HG02885 (cell line): Measurements from ENCODE around the gene ITPR3.
"Not testable (repeated sequence)": the region's sequence is repeated elsewhere in the genome, so short reads cannot be mapped to it uniquely, and the experiment has no call there.

Experiments
- ATAC-seq: cut with Tn5 transposase; IDR thresholded peaks from one replicate; pipeline ENCODE4 v1.9.1; 2021; ENCODE audit warnings: mild to moderate bottlenecking; ENCODE audit not compliant: unreplicated experiment, poor library complexity

The ITPR3 gene

GRCh38 chr6:33590531-33591198 is 30.5 kb upstream of the ITPR3 start:
- ATAC-seq: no peak

DNA sequence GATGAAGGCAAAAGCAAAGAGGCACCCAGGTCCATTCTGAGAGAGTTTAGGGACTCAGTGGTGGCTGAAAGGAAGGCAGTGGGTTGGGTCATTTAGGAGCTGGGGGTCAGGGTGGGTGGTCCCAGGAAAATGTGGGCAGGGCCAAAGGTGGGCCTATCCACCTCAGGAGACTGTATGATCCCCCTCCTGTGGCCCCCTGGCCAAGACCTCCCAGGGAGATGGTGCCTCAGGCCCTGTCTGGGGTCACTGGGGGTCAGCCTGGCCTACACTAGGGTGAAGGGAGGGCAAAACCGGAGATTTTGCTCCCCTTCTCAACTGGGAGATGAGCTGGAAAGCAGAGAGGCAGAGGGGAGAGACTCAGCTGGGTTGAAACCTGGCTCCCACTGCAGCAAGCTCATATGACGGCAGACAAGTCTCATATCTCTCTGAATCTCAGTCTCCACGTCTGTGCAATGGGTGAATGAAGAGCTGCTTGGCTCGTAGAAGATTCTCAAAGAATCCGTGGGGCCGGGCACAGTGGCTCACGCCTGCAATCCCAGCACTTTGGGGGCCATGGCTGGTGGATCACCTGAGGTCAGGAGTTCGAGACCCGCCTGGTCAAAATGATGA is 29.6 kb upstream of the ITPR3 start:
- ATAC-seq: no peak

DNA sequence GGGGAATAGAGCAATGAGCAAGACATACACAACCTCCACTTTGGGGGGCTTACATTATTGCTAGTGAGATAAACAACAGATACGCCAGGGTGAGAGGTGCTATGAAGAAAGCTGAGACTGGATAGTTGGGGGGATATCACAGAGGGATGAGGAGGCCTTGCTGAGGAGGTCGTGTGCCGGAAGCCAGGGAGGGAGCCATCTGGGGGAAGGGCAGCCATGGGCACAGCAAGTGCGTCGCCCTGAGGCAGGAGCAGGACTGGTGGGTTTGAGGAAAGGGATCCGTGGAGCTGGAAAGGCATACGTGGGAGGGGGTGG is 28.9 kb upstream of the ITPR3 start:
- no peak for ATAC-seq

DNA sequence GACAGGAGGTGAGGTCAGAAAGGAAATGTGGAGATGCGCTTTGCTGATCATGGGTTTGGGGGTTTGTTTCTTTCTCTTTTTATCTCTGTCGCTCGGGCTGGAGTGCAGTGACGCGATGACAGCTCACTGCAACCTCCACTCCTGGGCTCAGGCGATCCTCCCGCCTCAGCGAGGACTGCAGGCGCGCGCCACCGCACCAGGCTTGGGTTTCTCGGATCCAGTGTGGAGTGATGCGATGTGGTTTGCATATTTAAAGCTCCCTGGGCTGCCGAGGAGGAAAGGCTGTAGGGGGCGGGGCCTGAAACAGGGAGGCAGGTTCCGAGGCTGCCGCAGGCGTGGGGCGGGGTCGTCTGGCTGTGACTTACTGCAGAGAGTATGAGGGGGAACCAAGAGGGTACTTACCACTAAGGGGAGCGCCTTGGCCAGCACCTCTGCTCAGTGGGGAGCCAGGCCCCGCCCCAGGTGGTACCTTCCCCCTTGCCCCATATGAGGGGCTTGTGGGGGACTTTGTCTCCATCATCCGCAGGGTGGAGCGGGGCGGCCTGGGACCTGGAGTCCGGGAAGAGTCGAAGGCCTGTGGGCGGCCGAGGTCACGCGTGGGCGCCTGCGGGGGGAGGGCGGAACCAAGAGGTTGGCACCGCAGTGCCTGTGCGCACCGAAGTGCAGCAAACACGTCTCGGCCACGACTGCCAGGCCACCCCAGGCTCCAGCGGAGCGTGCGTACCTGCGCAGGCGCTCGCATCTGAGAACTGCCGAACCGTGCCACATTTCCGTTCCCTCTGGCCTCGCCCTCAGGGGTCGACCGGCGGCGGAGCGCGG is 28.3 kb upstream of the ITPR3 start:
- ATAC-seq: no peak

DNA sequence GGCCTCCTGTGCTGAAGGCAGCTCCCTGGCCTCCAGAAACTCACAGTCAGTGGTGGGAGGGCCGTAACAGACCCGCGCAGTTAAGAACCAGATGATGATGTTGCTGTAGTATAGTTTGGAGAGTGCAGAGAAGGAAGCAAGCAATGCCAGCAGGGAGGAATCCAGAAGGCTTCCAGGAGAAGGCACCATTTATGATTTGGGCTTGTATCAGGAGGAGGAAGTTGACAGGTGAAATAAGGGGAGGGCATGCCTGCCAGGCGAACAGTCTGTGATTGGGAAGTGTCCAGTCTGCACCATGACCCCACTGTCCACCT is 27.8 kb upstream of the ITPR3 start:
- ATAC-seq: no peak

DNA sequence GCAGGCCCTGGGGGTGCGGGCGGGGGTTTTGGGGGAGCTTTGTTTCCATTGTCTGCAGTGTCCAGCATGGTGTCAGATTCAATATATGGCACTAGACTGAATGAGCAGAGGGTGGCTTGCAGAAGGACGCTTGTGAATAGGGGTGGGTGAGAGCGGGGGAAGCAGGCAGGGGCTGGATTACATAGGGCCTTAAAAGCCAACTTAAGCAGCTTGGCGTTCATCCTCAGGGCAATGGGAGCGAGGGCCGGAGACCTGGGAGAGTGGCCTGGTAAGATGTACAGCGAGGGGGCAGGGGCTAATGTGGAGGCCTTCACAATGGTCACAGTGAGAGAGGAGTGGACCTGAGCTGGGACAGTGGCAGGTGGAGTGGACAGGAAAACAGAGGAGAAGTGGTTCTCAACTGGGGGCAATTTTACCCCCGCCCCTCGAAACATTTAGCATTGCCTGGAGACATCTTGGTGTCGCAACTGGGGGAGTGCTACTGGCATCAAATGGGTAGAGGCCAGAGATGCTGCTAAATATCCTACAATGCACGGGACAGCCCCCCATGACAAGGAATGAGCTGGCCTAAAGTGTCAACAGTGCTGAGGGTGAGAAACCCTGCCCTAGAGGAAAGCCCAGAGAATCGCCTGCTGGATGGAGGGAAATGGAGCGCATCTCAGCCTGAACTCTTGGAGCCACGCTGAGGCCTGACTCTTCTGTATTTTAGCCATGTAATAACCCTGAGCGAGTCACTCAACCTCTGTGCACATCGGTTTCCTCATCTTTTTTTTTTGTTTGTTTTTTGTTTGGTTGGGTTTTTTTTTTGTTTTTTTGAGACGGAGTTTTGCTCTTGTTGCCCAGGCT is 25.9 kb upstream of the ITPR3 start:
- ATAC-seq: no peak

DNA sequence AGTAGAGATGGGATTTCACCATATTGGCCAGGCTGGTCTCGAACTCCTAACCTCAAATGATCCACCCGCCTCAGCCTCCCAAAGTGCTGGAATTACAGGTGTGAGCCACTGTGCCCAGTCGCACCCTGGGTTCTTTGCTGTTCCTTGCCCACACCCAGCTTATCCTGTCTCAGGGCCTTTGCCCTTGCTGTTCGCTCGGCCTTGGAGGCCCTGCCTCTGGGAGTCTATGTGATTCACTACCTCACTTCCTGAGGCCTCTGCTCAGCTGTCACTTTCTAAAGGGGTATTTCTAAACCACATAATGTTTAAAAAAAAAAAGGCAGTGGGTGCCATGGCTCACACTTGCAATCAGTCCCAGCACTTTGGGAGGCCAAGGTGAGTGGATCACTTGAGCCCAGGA is 24.2 kb upstream of the ITPR3 start:
- ATAC-seq: not testable (repeated sequence)

DNA sequence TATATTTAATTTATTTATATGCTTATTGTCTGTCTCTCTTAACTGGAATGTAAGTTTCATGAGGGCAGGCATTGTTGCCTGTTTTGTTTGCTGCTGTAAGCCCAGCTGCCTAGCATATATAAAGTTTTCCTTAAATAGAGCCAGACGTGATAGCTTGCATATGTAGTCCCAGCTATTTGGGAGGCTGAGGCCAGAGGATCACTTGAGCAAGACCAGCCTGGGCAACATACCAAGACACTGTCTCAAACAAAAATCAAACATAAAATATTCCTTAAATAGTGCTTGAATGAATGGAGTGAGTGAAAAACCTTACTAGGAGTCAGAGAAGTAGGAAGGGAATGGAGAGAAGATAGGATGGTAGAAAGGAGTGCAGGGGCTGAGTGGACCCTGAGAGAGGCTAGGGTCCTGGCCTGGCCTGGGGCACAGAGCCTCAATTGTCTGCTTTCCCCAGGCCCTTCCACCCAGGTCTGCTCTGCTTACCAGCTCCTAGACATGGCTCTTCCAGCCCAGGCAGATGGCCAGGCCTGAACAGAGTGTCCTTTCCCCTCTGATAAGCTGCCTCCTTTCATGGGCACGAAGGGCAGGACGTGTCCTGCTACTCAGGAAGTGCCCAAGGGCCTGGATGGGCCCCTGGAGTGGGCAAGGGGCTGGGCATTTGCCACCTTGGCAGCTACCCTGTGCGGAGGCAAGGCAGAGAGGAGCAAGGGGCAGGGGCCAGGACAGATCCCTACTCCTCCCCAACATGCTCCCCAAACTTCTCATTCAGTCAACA is 23.4 kb upstream of the ITPR3 start:
- ATAC-seq: no peak

DNA sequence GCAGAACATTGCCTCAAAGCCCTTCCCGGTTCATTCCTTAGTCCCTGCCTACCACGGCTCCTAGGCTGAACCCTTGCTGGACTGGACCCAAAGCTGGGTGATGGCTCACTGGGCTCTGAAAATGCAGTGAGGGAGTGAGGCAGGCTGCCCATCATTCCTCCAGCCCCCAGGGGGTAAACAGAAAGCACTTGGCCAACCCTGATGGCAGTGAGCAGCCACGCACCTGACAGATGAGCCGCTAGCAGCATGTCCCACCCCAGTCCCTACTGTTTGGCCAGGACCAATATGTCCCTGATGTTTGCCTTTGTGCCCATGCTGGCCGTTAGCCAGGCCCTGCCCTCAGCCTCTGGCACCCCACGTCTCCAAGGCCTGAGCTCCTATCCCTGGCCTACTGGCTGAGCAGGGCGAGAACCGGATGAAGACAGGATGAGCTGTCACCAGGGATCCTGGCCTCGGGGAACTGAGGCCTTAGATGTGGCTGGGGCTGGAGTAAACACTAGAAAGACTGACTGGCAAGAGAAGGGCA is 21.6 kb upstream of the ITPR3 start:
- no peak for ATAC-seq

- no peak for ATAC-seq
Observed at GRCh38 chr6:33600761-33601160, 20.4 kb upstream of the ITPR3 start.

DNA sequence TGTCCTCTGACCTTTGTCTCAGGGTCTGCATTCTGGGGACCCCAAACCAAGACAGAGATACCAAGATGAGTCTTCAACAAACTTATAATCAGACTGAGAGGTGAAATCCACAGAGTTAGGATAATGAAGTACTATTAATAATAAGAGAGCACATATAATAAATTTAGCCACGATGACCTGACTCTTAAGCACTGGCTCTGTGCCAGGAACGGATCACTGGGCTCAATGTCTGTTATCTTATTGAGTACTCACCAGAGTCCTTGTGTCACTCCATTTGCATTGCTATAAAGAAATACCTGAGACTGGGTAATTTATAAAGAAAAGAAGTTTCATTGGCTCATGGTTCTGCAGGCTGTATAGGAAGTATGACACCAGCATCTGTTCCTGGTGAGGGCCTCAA is 18.9 kb upstream of the ITPR3 start:
- ATAC-seq: no peak

- no peak for ATAC-seq
Observed at GRCh38 chr6:33604941-33605854, 15.9 kb upstream of the ITPR3 start.

GRCh38 chr6:33606642-33607041 is 14.5 kb upstream of the ITPR3 start:
- ATAC-seq: no peak

GRCh38 chr6:33607126-33607783 is 13.9 kb upstream of the ITPR3 start:
- no peak for ATAC-seq

DNA sequence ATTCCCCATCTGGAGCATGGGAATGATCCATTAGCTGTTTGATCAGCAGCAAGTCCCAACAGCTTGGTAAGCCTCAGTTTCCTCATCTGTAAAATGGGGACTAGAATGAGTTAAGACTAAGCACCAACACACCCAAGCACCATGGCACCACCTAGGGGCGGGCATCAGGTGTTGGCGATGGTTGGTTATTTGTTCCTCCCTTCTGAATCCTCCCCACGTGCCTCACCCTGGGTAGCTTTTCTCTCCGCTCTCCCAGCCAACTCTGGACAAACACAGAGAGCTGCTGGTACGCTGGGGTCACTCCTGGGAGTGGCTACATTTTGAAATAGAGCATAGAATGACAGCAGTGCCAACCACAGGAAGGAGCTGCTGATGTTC is 13.3 kb upstream of the ITPR3 start:
- no peak for ATAC-seq

GRCh38 chr6:33609019-33609418 is 12.1 kb upstream of the ITPR3 start:
- no peak for ATAC-seq

DNA sequence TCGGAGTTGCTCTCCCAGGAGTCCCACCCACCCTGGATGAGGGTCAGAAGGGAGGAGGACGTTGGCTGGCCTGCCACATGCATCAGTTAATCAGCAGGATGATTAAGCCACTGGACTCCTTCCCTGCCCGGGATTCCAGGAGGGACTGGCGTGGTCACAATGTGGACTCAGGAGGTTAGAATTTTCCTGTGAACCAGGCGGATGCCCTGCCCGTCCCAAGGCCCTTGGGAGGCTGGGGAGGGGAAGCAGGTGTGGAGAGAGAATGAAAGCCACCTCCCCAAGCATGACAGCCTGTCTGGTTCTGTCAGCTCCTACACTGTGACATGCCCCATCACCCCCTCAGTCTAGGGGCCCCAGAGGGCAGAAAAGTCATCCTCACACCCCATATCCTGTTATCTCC is 11.6 kb upstream of the ITPR3 start:
- ATAC-seq: no peak

DNA sequence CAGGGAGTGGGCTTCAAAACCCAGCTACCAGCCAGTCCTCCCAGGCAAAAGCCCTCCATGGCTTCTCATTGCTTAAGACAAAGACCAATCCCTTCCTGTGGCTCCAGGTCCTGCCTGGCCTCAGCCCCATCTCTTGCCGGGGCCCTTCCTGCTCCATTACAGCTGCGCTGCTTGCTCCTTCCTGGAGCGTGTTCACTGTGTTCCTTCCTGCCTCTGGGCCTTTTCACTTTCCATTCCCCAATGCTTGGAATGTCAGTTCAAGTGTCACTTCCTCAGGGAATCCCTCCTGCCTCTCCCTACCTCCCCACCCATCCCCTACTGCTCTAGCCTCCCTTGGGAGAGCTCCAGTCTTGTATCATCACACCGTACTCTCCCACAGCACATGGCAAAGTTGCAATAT is 11.1 kb upstream of the ITPR3 start:
- no peak for ATAC-seq
